Lower leg skin (tissue), 3 donors: ENCODE data around the gene PAX5.

Experiments used
- CTCF ChIP-seq, 3 donors: fragments of 450-650 bp; IDR thresholded peaks; one replicate each; pipeline ENCODE4 v1.5.1; 2016; ENCODE audit warnings: antibody characterized with exemption in 3 of 3, mild to moderate bottlenecking in 3 of 3, moderate library complexity in 2 of 3
- POLR2A ChIP-seq, 2 donors: fragments of 450-650 bp; IDR thresholded peaks; one replicate each; pipeline ENCODE4 v1.6.1; 2016 to 2017; ENCODE audit warnings: antibody characterized with exemption in 2 of 2, mild to moderate bottlenecking in 1 of 2, moderate library complexity in 1 of 2

- no peak for TF ChIP-seq CTCF (IDR thresholded peaks at IDR 0.05)
- no peak for TF ChIP-seq POLR2A (IDR thresholded peaks at IDR 0.05)
Measured at GRCh38 chr9:36963346-36963745, 70.7 kb downstream of the PAX5 start.
